Measurements from ENCODE around the gene CHRM1.
"Not testable (repeated sequence)": the region's sequence is repeated elsewhere in the genome, so short reads cannot be mapped to it uniquely, and the experiment has no call there.

CHRM1 gene

GRCh38 chr11:62921201-62921572, at the start of gene CHRM1:
Gene CHRM1 (minus strand): TSS chr11:62921363. CDS start chr11:62911100, 10,263 bp downstream.
- peak; percentile 14 for DNase-seq

DNA sequence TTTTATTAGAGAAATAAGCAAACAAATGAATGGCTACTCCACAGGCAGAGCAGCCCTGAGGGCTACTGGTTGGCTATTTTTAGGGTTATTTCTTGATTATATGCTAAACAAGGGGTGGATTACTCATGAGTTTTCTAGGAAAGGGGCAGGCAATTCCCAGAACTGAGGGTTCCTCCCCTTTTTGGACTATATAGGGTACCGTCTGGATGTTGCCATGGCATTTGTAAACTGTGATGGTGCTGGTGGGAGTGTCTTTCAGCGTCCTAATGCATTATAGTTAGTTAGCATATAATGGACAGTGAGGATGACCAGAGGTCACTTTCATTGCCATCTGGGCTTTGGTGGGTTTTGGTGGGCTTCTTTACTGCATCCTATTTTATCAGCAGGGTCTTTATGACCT, 44.4 kb upstream of the CHRM1 start:
- no peak for DNase-seq

DNA sequence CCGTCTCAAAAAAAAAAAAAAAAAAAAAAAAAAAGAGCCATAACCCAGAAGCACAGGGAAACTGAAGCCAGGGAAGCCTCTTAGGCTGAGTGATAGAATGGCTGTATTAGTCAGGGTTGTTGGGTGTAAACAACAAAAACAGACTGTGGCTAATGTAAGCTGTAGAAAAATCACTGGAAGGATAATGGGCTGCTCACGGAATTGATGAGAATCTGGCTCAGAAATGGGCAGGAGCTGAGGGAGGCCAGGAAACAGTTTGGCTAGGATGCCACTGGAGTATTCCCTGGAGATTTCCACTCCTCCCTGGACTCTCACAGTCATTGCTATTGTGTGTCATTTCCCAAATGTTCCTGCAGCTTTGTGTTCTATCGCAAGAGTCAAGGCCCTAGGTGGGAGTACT, 41.2 kb upstream of the CHRM1 start:
- DNase-seq, result no peak

- DNase-seq, result no peak
These were observed 39.9 kb upstream of the CHRM1 start for GRCh38 chr11:62961017-62961570.

DNA sequence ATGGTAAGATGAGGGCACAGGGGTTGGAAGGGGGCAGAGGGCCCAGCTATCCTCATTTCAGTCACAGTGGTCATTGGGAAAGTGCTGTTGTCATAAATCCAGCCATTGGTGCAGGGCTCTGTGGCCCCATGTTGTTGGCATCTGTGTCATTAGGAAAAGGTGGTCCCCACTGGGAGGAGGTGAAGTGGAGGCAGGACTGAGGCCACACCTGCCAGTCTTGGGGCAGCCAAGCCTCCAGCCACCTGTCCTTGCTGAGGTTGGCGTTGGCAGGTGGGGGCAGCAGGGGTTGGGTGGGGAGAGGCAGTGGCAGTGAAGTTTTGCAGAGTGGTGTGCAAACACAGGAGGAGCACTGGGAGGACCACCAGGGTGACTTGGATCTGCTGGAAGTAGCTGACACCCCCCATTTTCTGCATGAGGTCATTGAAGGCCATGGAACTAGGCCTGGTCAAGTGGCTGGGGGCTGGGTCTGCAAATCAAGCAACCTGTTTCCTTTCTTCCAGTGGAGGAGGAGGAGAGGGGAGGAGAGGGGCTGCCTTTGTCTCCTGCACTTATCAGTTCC, 38.3 kb upstream of the CHRM1 start:
- DNase-seq, result no peak

GRCh38 chr11:62958547-62959421, 37.6 kb upstream of the CHRM1 start:
- no peak for DNase-seq

DNA sequence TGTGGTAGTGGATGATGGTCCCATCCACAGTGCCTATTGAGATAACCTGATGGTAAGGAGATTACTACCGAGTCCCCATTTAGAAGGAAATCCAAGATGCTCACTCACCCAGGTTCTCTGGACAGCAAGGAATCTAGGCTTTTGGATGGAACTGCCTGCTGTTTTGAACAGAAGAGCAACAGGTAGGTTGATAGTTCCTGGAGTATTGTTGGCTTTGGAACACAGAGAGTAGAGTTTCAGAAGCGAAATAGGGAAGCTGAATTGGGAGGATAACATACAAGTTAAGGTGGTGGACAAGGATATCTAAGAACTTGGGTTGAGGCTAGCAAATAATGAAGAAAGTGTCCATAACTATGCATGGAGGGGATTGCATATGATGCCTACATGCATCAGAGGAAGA, 36.0 kb upstream of the CHRM1 start:
- no peak for DNase-seq

GRCh38 chr11:62954478-62954877, 33.3 kb upstream of the CHRM1 start:
- no peak for DNase-seq

DNA sequence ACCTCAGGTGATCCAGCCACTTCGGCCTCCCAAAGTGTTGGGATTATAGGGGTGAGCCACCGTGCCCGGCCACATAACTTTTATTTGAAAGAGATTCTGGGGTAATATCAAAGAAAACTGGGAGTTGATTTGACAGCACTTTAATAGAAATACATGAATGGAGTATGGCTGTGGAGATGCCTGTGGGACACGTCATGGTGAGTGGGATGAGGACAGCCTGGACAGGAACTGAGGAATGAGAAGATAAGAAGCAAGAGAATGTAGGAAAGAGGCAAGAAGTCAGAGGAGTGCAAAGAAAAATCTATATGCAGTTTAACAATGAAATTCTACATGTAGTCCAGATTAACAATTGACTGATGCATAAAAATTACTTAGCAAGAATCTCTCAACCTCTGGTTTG, 32.6 kb upstream of the CHRM1 start:
- no peak for DNase-seq

GRCh38 chr11:62948765-62949320, 27.7 kb upstream of the CHRM1 start:
- DNase-seq, result no peak

DNA sequence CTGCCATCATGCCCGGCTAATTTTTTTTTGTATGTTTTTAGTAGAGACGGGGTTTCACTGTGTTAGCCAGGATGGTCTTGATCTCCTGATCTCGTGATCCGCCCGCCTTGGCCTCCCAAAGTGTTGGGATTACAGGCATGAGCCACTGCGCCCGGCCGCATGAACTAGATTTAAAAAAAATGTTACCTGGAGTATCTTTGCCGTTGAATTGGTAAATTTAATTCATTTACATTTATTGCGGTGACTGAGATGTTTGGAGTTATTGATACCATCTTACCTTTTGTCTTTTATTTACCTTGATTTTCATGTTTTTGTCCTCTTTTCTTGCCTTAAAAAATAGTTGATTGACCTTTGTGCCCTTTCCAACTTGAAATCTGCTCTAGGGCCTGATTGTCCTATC, 24.4 kb upstream of the CHRM1 start:
- DNase-seq, result not testable (repeated sequence)

- DNase-seq, result not testable (repeated sequence)
These were observed 16.4 kb upstream of the CHRM1 start for GRCh38 chr11:62937528-62937927.

- DNase-seq, result no peak
These were observed 13.3 kb upstream of the CHRM1 start for GRCh38 chr11:62934496-62934785.

GRCh38 chr11:62933750-62934495, 12.8 kb upstream of the CHRM1 start:
- DNase-seq, result no peak

GRCh38 chr11:62933285-62933684, 12.1 kb upstream of the CHRM1 start:
- DNase-seq, result no peak

- no peak for DNase-seq
These were observed 10.5 kb upstream of the CHRM1 start for GRCh38 chr11:62931499-62932278.

- no peak for DNase-seq
These were observed 9.5 kb upstream of the CHRM1 start for GRCh38 chr11:62930666-62931065.

DNA sequence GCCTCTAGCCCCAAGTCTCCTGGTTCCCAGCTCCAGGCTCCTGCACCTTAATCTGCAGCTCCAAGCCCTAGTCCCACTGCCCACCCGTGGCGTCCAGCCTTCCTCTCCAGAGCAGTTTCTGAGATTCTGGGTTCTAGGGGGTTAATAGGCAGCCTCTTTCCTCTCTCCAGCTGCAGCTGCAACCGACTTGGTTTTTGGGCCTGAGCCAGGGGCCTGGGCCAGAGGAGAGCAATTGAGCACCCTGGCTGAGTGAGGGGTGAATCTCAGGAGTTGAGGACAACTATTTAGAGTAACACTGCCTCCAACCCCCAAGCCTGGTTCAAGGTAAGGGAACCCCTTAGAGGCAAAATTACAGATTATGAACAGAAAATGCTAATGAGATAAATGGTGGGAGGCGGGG, 9.0 kb upstream of the CHRM1 start:
- no peak for DNase-seq

- no peak for DNase-seq
These were observed 6.8 kb upstream of the CHRM1 start for GRCh38 chr11:62928011-62928410.

- DNase-seq, result no peak
These were observed 5.7 kb upstream of the CHRM1 start for GRCh38 chr11:62926680-62927455.

GRCh38 chr11:62925745-62926679, 4.8 kb upstream of the CHRM1 start:
- no peak for DNase-seq
